CD4-positive, CD25-positive, alpha-beta regulatory T cell (primary cell): Measurements from ENCODE around the gene DCAF8. TPM values are rescaled to one million over a fixed set of nuclear protein-coding genes. Genes with fewer than 3 reads are reported as not detected.
A peak's percentile ranks its signal among the peaks of the same experiment; 100 is the strongest.

ENCODE experiments used
- ATAC-seq, 2 donors: fragments of 150-1000 bp; cut with Tn5 transposase; one replicate each; pipeline ENCODE4 v1.10.0; 2021; ENCODE audit warnings: low read depth in 2 of 2, moderate number of reproducible peaks in 2 of 2, moderate library complexity in 1 of 2
- DNase-seq, 3 donors: peaks; one replicate each; pipeline versions ENCODE4 v3.0.0 to v3.0.0-alpha.2; 2012 to 2022; ENCODE audit warnings: mixed read lengths in 1 of 3
- H3K27ac ChIP-seq: one replicate; pipeline ENCODE4 v1.7.0; 2013; ENCODE audit warnings: mild to moderate bottlenecking, low read length; ENCODE audit not compliant: insufficient read depth, poor library complexity, severe bottlenecking
- H3K27me3 ChIP-seq: one replicate; pipeline ENCODE4 v1.7.0; 2013; ENCODE audit warnings: low read length; ENCODE audit not compliant: control insufficient read depth, insufficient read depth
- H3K36me3 ChIP-seq: one replicate; pipeline ENCODE4 v1.7.0; 2013; ENCODE audit warnings: mild to moderate bottlenecking, low read length, moderate library complexity; ENCODE audit not compliant: control insufficient read depth, insufficient read depth
- H3K4me1 ChIP-seq: 2 replicates; pipeline ENCODE4 v1.7.0; 2013; ENCODE audit warnings: mild to moderate bottlenecking, low read length; ENCODE audit not compliant: insufficient read depth, control insufficient read depth, poor library complexity, severe bottlenecking
- H3K4me3 ChIP-seq: one replicate; pipeline ENCODE4 v1.7.0; 2013; ENCODE audit warnings: low read depth, mild to moderate bottlenecking, low read length, moderate library complexity
- H3K9me3 ChIP-seq, 2 experiments: 1 replicate in 1 of 2; 2 replicates in 1 of 2; pipeline ENCODE4 v1.7.0; 2013; ENCODE audit warnings: low read length in 2 of 2, mild to moderate bottlenecking in 1 of 2, moderate library complexity in 1 of 2; ENCODE audit not compliant: control insufficient read depth in 2 of 2
- H3K27ac Mint-ChIP-seq, 3 donors: one replicate each; pipeline ENCODE4 v1.8.0; 2020 to 2022; ENCODE audit warnings: mild to moderate bottlenecking in 3 of 3, mixed read lengths in 3 of 3, moderate library complexity in 2 of 3
- H3K27me3 Mint-ChIP-seq: one replicate; pipeline ENCODE4 v1.8.0; 2022; ENCODE audit warnings: mild to moderate bottlenecking, mixed read lengths
- H3K36me3 Mint-ChIP-seq: one replicate; pipeline ENCODE4 v1.8.0; 2020; ENCODE audit warnings: mixed read lengths
- H3K4me1 Mint-ChIP-seq, 4 donors: one replicate each; pipeline ENCODE4 v1.8.0; 2020 to 2022; ENCODE audit warnings: mixed read lengths in 4 of 4, mild to moderate bottlenecking in 1 of 4
- H3K4me3 Mint-ChIP-seq, 4 donors: one replicate each; pipeline ENCODE4 v1.8.0; 2020 to 2022; ENCODE audit warnings: mild to moderate bottlenecking in 4 of 4, mixed read lengths in 4 of 4, moderate library complexity in 3 of 4
- H3K9me3 Mint-ChIP-seq, 7 donors: one replicate each; pipeline ENCODE4 v1.8.0; 2020 to 2022; ENCODE audit warnings: mixed read lengths in 7 of 7, mild to moderate bottlenecking in 3 of 7, moderate library complexity in 2 of 7
- polyA plus RNA-seq, 4 donors: library from polyadenylated mRNA; unstranded; fragments of 300-500 nt; fragmentation: Illumina TruSeq; gene quantifications; one replicate each; pipeline ENCODE4 v1.2.3, GENCODE V29; 2021
- total RNA-seq: library from RNA; stranded (reverse); gene quantifications from one replicate; pipeline ENCODE4 v1.2.3, GENCODE V29; 2022

Gene DCAF8
- total and polyA plus RNA-seq, 5 donors from 2014 or later: 50.3 to 182 (median 56.2) TPM

- H3K27ac ChIP-seq: no peak overlapping the region
- no peak overlapping the region for H3K4me3 ChIP-seq
- H3K4me1 ChIP-seq: no peaks in the 10 kb centered on the region
- H3K27ac Mint-ChIP-seq: no peak overlapping the region
- H3K4me1 Mint-ChIP-seq: no peaks in the 10 kb centered on the region
- DNase-seq: no peak
- H3K9me3 Mint-ChIP-seq: peaks cover 0 to 2% (median 0%) of the 10 kb centered on the region in 7 donors
- peaks cover 16% of the 10 kb centered on the region for H3K27me3 Mint-ChIP-seq
- no peaks in the 10 kb centered on the region for H3K36me3 ChIP-seq
- no peaks in the 10 kb centered on the region for H3K27me3 ChIP-seq
- H3K4me3 Mint-ChIP-seq: no peak overlapping the region
- no peaks in the 10 kb centered on the region for H3K36me3 Mint-ChIP-seq
- no peaks in the 10 kb centered on the region for H3K9me3 ChIP-seq
- ATAC-seq: no peak
Observed at GRCh38 chr1:160187407-160187806, 74.9 kb downstream of the DCAF8 start.

DNA sequence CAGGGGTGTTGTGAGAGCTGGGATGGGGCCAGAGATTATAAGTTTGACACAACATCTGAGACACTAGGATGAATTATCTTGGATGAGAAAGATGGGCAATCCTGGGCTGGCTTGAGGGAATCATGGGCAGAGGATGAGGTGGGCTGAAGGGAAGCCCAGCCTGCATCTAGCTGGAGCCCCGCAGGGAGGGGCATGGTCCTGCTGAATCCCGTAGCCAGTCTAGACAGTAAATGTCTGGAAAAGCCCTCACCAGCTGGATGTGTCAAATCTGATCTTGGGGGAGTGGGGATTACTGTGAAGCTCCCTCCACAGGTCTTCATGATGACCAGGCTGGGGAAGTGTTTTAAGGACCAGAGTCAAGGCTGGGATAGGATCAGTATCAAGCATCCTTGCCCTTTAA is 75.6 kb downstream of the DCAF8 start:
- H3K4me3 ChIP-seq: no peak overlapping the region
- H3K27me3 Mint-ChIP-seq: peaks cover 16% of the 10 kb centered on the region
- no peak for ATAC-seq
- no peaks in the 10 kb centered on the region for H3K36me3 ChIP-seq
- no peaks in the 10 kb centered on the region for H3K27me3 ChIP-seq
- H3K4me1 ChIP-seq: no peaks in the 10 kb centered on the region
- peak overlapping the region in 1 of 3 donors; percentile 13 for H3K27ac Mint-ChIP-seq
- no peak for DNase-seq
- no peaks in the 10 kb centered on the region for H3K36me3 Mint-ChIP-seq
- H3K9me3 ChIP-seq: no peaks in the 10 kb centered on the region
- no peaks in the 10 kb centered on the region for H3K4me1 Mint-ChIP-seq
- peaks cover 0 to 2% (median 0%) of the 10 kb centered on the region in 7 donors for H3K9me3 Mint-ChIP-seq
- no peak overlapping the region for H3K27ac ChIP-seq
- H3K4me3 Mint-ChIP-seq: no peak overlapping the region

DNA sequence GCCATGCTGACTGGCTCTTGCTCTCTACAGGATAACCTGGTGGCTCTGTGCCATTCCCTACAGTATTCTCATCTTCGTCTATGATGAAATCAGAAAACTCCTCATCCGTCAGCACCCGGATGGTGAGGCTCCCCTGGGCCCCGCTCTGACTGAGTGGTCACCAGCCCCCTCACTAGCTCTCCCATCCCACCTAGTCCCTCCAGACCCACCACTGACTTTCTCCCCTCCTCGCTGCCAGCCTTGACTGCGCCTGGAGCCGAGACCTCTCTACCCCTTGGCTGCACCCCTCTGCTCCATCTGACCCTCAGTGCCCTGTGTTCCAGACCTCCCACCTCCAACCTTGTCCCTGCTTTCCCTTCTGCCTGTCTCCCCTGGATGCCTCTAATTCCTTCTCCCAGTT is 76.1 kb downstream of the DCAF8 start:
- Histone ChIP-seq H3K27me3 (no peaks in the 10 kb centered on the region), H3K4me1 (no peaks in the 10 kb centered on the region), H3K9me3 (no peaks in the 10 kb centered on the region), H3K4me3 (no peak overlapping the region), H3K36me3 (no peaks in the 10 kb centered on the region), H3K27ac (no peak overlapping the region)
- Mint-ChIP-seq H3K36me3 (no peaks in the 10 kb centered on the region), H3K4me3 (no peak overlapping the region), H3K4me1 (no peaks in the 10 kb centered on the region), H3K27ac (peak overlapping the region in 2 of 3 donors; percentile 13 to 87), H3K27me3 (peaks cover 20% of the 10 kb centered on the region), H3K9me3 (peaks cover 0 to 2% (median 0%) of the 10 kb centered on the region in 7 donors)
- ATAC-seq (no peak), DNase-seq (no peak)

DNA sequence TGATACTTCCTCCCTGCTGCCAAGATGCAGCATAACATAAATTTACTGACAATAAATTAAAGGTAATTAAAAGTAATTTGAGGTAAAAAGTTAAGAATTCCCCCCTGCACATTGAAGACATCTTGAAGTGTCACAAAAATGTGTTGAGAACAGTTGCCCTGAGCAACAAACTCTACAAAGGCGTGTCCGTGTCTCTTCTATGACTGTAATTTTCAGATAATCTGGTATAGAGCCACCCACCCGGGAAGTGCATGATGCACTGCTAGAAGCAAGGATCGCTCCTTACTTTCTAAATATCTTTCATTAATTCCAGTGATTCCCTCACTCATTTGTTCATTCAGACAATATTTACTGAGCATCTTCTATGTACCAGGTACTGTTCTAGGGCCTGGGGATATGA is 83.0 kb downstream of the DCAF8 start:
- Mint-ChIP-seq H3K9me3 (no peaks in the 10 kb centered on the region), H3K4me1 (peaks cover 0 to 4% (median 0%) of the 10 kb centered on the region in 4 donors), H3K27me3 (peaks cover 5% of the 10 kb centered on the region), H3K27ac (no peak overlapping the region), H3K36me3 (no peaks in the 10 kb centered on the region), H3K4me3 (no peak overlapping the region)
- H3K4me1 ChIP-seq: no peaks in the 10 kb centered on the region
- H3K36me3 ChIP-seq: no peaks in the 10 kb centered on the region
- H3K4me3 ChIP-seq: no peak overlapping the region
- H3K27me3 ChIP-seq: no peaks in the 10 kb centered on the region
- no peak overlapping the region for H3K27ac ChIP-seq
- DNase-seq (no peak), ATAC-seq (no peak)
- H3K9me3 ChIP-seq: no peaks in the 10 kb centered on the region

GRCh38 chr1:160178731-160179130 is 83.6 kb downstream of the DCAF8 start:
- H3K4me3 Mint-ChIP-seq: no peak overlapping the region
- Histone ChIP-seq H3K4me1 (no peaks in the 10 kb centered on the region), H3K27ac (no peak overlapping the region), H3K9me3 (no peaks in the 10 kb centered on the region), H3K36me3 (no peaks in the 10 kb centered on the region), H3K4me3 (no peak overlapping the region), H3K27me3 (no peaks in the 10 kb centered on the region)
- H3K4me1 Mint-ChIP-seq: peaks cover 0 to 4% (median 0%) of the 10 kb centered on the region in 4 donors
- peaks cover 0 to under 1% (median 0%) of the 10 kb centered on the region in 7 donors for H3K9me3 Mint-ChIP-seq
- DNase-seq: no peak
- no peak for ATAC-seq
- no peaks in the 10 kb centered on the region for H3K36me3 Mint-ChIP-seq
- H3K27me3 Mint-ChIP-seq: peaks cover 7% of the 10 kb centered on the region
- no peak overlapping the region for H3K27ac Mint-ChIP-seq

GRCh38 chr1:160177667-160178066 is 84.7 kb downstream of the DCAF8 start:
- DNase-seq (no peak), ATAC-seq (no peak)
- H3K4me3 ChIP-seq: no peak overlapping the region
- peaks cover 0 to 1% (median 0%) of the 10 kb centered on the region in 7 donors for H3K9me3 Mint-ChIP-seq
- H3K36me3 ChIP-seq: no peaks in the 10 kb centered on the region
- no peaks in the 10 kb centered on the region for H3K36me3 Mint-ChIP-seq
- peaks cover 12% of the 10 kb centered on the region for H3K27me3 Mint-ChIP-seq
- H3K27ac Mint-ChIP-seq: peak overlapping the region in 2 of 3 donors; percentile 79 to 83
- no peaks in the 10 kb centered on the region for H3K9me3 ChIP-seq
- no peaks in the 10 kb centered on the region for H3K27me3 ChIP-seq
- H3K4me3 Mint-ChIP-seq: no peak overlapping the region
- H3K4me1 ChIP-seq: no peaks in the 10 kb centered on the region
- no peak overlapping the region for H3K27ac ChIP-seq
- peaks cover 0 to 6% (median 4%) of the 10 kb centered on the region in 4 donors for H3K4me1 Mint-ChIP-seq

DNA sequence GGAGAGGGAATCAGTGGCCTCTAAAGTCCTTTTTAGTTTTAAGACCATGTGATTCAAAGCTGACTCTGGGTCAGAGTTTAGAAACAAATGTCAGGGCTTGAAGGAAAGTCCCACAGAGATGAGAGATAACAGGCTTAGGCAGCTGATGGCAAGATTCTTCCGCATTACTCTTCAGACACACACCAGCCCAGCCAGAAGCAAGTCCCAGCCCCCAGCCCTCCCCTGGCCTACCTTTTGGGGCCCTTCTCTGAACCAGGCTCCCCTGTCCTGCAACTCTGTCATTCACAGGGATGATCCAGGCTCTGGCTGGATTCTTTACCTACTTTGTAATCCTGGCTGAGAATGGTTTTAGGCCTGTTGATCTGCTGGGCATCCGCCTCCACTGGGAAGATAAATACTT is 85.1 kb downstream of the DCAF8 start:
- no peaks in the 10 kb centered on the region for H3K4me1 ChIP-seq
- Mint-ChIP-seq H3K9me3 (peaks cover 0 to 1% (median 0%) of the 10 kb centered on the region in 7 donors), H3K36me3 (no peaks in the 10 kb centered on the region), H3K27ac (peak overlapping the region in 2 of 3 donors; percentile 79 to 83), H3K4me1 (peaks cover 0 to 6% (median 4%) of the 10 kb centered on the region in 4 donors), H3K4me3 (peak overlapping the region in 1 of 4 donors; percentile 32), H3K27me3 (peaks cover 12% of the 10 kb centered on the region)
- no peak overlapping the region for H3K27ac ChIP-seq
- ATAC-seq: peak in 1 of 2 donors; percentile 37
- no peaks in the 10 kb centered on the region for H3K9me3 ChIP-seq
- no peak for DNase-seq
- no peaks in the 10 kb centered on the region for H3K27me3 ChIP-seq
- no peak overlapping the region for H3K4me3 ChIP-seq
- no peaks in the 10 kb centered on the region for H3K36me3 ChIP-seq

DNA sequence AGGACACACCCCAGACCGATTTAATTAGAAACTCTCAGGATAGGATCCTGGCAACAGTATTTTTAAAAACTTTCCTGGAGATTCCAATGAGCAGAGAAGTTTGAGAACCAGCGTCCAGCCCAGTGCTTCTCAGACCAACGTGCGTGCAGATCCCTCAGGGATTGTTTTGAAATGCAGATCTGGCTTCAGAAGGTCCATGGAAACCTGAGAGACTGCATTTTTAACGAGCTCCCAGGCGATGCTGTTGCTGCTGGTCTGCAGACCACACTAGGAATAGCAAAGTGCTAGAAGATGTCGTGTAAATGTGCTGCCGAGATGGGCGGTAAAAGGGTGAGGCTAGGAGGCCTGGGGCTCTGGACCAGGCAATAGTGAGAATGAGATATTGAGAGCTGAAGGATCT is 90.4 kb downstream of the DCAF8 start:
- H3K4me3 Mint-ChIP-seq: no peak overlapping the region

More for the DNA sequence above, 90.4 kb downstream of the DCAF8 start:
- Histone ChIP-seq H3K4me3 (no peak overlapping the region), H3K4me1 (no peaks in the 10 kb centered on the region), H3K27ac (no peak overlapping the region), H3K36me3 (no peaks in the 10 kb centered on the region), H3K9me3 (no peaks in the 10 kb centered on the region), H3K27me3 (no peaks in the 10 kb centered on the region)
- ATAC-seq: no peak
- no peak for DNase-seq
- Mint-ChIP-seq H3K27ac (no peak overlapping the region), H3K36me3 (no peaks in the 10 kb centered on the region), H3K4me1 (peaks cover 0 to 12% (median 8%) of the 10 kb centered on the region in 4 donors), H3K27me3 (peaks cover 15% of the 10 kb centered on the region), H3K9me3 (peaks cover 0 to 1% (median 0%) of the 10 kb centered on the region in 7 donors)
